Endothelial cell of umbilical vein (primary cell): ENCODE results near the gene SUCLG2.

ENCODE experiments used
- CTCF ChIP-seq, 2 donors: IDR thresholded peaks; 1 replicate in 1 of 2; 2 replicates in 1 of 2; pipeline ENCODE4 v1.5.1; 2011; ENCODE audit warnings: low read length in 2 of 2, mild to moderate bottlenecking in 2 of 2, moderate library complexity in 2 of 2, control low read depth in 1 of 2, inconsistent platforms in 1 of 2, low read depth in 1 of 2; ENCODE audit not compliant: insufficient read depth in 1 of 2; ENCODE audit errors: extremely low read depth in 1 of 2
- EZH2 ChIP-seq: IDR thresholded peaks from 2 replicates; pipeline ENCODE4 v1.6.1; 2012; ENCODE audit warnings: borderline replicate concordance, low read depth, mild to moderate bottlenecking, moderate library complexity, low read length, inconsistent platforms; ENCODE audit not compliant: severe bottlenecking
- FOS ChIP-seq: IDR thresholded peaks from 2 replicates; pipeline ENCODE4 v1.6.1; 2011; ENCODE audit warnings: mild to moderate bottlenecking, low read length, moderate library complexity, borderline replicate concordance; ENCODE audit not compliant: insufficient read depth
- GATA2 ChIP-seq: IDR thresholded peaks from 2 replicates; pipeline ENCODE4 v1.7.0; 2011; ENCODE audit warnings: low read depth, mild to moderate bottlenecking, moderate library complexity, mixed read lengths, low read length; ENCODE audit not compliant: insufficient read length, insufficient read depth
- JUN ChIP-seq: IDR thresholded peaks from 2 replicates; pipeline ENCODE4 v1.6.1; 2011; ENCODE audit warnings: borderline replicate concordance, low read depth; ENCODE audit not compliant: insufficient read length, insufficient read depth
- MAX ChIP-seq: IDR thresholded peaks from 2 replicates; pipeline ENCODE4 v1.6.1; 2011; ENCODE audit not compliant: insufficient read depth, insufficient read length
- MYC ChIP-seq: IDR thresholded peaks from one replicate; pipeline ENCODE4 v1.6.1; 2011; ENCODE audit warnings: mild to moderate bottlenecking, low read depth, low read length
- POLR2A ChIP-seq: IDR thresholded peaks from 2 replicates; pipeline ENCODE4 v1.6.1; 2012; ENCODE audit warnings: low read depth, mild to moderate bottlenecking, control low read depth, low read length
- POLR2AphosphoS5 ChIP-seq: IDR thresholded peaks from 2 replicates; pipeline ENCODE4 v1.6.1; 2012; ENCODE audit warnings: low read depth, mild to moderate bottlenecking, control low read depth, low read length, moderate library complexity; ENCODE audit not compliant: insufficient read depth

DNA sequence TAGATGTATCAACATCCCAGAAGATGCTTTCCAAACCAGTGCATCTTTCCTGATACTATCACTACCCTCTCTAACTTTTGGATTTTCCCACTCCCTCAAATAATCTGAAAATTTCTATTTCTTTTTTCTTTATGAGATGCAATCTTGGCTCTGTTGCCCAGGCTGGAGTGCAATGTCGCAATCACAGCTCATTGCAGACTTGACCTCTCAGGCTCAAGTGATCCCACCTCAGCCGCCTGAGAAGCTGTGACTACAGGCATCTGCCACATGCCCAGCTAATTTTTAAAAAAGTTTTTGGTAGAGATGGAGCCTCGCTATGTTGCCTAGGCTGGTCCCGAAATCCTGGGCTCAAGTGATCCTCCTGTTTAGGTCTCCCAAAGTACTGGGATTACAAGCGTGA is 239.7 kb downstream of the SUCLG2 start:
- no peak for TF ChIP-seq CTCF (IDR thresholded peaks at IDR 0.05; ENCODE audit: extremely low read depth in 1 of 2, insufficient read depth in 1 of 2, low read depth in 1 of 2, low read length in 2 of 2)
- TF ChIP-seq POLR2A = no peak
- no peak for TF ChIP-seq EZH2
- no peak for TF ChIP-seq POLR2AphosphoS5
- no peak for TF ChIP-seq MAX
- no peak for TF ChIP-seq JUN
- no peak for TF ChIP-seq FOS
- TF ChIP-seq MYC = no peak
- no peak for TF ChIP-seq GATA2
